Measurements from ENCODE around the gene SLC5A8.
"Not testable (repeated sequence)": the region's sequence is repeated elsewhere in the genome, so short reads cannot be mapped to it uniquely, and the experiment has no call there.

SLC5A8 gene

DNA sequence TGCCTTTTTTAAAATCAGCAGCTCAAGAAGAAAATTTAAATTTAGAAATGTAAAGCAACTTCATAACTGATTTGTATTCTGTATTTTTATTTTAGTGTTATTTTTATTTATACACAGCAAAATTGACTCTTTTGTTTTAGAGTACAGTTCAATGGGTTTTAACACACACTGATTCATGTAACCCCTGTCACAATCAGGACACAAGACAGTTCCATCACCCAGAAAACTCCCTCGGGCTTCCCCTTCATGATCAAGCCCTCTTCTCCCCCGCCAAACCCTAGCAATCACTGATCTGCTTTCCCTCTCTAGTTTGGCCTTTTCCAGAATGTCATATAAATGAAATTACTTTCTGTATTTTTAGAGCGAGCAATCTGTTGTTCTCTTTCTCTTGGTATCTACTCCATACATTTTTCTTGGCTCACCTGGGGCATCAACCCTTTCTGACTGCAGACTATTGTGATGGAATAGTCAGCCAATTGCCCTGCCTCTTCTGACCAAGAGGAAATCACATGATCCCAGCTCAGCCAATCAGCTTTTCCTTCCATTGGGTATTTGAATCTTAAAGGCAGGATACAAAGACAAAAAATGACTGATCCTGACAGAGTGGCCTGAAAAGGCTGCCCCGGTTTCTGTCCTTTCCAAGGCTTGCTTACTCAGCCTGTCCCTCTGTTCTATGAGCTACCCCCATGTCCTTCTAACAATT is 5.3 kb downstream of the SLC5A8 start:
- no peaks in the 10 kb centered on the region for H3K36me3 Mint-ChIP-seq
- H3K27ac Mint-ChIP-seq: no peak overlapping the region
- CTCF ChIA-PET: no interaction called here
- H3K27me3 Mint-ChIP-seq: peaks cover 19% of the 10 kb centered on the region
- no peaks in the 10 kb centered on the region for H3K9me3 Mint-ChIP-seq
- DNase-seq: no peak
- no peaks in the 10 kb centered on the region for H3K4me1 Mint-ChIP-seq
- no peak overlapping the region for H3K4me3 Mint-ChIP-seq

DNA sequence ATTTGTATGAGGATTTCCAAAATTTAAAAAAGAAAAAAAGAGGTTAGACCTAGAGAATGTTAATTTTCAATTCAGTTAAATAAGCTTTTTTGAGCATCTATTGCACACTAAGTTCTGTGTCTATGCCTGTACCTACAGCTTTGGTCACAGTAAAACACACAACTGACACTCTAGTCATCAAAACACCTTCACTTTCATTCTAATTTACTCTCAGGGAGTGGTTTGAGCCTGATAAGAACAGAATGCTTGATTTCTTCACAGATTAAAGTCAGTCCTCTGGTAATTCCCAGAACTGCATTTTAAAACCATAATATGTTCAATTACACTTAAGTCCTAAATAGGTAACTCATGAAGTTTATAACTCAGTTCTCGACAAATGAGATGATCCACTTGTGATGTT is 9.2 kb downstream of the SLC5A8 start:
- H3K4me3 Mint-ChIP-seq: no peak overlapping the region

DNA sequence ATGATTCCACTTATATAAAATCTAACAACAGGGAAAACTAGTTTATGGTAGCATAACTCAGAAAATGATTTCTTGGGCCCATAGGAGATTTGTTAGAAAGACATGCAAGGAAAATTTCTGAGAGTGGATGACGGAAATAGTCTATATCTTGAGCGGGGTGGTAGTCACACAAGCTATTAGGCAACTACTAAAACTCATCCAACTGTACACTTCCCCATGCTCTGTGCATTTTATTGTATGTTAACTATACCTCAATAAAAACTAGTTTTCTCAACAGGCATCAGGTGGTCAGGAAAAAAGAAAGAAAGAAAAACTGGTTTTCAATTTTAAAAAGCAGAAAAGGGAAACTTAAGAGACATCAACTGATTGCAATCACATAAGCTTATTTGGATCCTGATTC is 9.9 kb downstream of the SLC5A8 start:
- no peak overlapping the region for H3K4me3 Mint-ChIP-seq
- CTCF ChIA-PET: no interaction called here
- no peak overlapping the region for H3K27ac Mint-ChIP-seq
- H3K9me3 Mint-ChIP-seq: no peaks in the 10 kb centered on the region
- H3K27me3 Mint-ChIP-seq: no peaks in the 10 kb centered on the region
- H3K4me1 Mint-ChIP-seq: no peaks in the 10 kb centered on the region
- no peak for DNase-seq
- H3K36me3 Mint-ChIP-seq: no peaks in the 10 kb centered on the region

More for the DNA sequence above, 9.2 kb downstream of the SLC5A8 start:
- no peaks in the 10 kb centered on the region for H3K4me1 Mint-ChIP-seq
- H3K36me3 Mint-ChIP-seq: no peaks in the 10 kb centered on the region
- no peaks in the 10 kb centered on the region for H3K9me3 Mint-ChIP-seq
- H3K27ac Mint-ChIP-seq: no peak overlapping the region
- no peaks in the 10 kb centered on the region for H3K27me3 Mint-ChIP-seq
- CTCF ChIA-PET: no interaction called here
- DNase-seq: no peak

DNA sequence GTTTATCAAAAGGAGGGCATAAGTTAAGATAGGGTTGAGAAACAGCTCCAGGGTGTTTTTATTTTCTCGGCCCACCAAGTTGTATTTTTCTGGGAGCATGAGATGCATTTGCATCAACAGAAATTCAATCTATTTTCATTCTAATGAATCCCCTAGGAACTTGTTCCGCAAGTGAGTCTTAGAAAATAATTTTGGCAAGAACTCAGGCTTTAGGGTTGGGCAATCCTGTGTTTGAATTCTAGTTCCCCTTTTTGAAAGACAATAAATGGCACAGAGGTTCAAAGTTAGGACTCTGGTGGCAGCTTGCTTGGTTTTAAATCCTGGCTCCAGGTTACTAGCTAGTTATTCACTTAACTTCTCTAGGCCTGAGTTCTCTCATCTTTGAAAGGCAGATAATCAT is 23.7 kb downstream of the SLC5A8 start:
- H3K27ac Mint-ChIP-seq: no peak overlapping the region
- H3K4me3 Mint-ChIP-seq: no peak overlapping the region
- no peaks in the 10 kb centered on the region for H3K9me3 Mint-ChIP-seq
- no peaks in the 10 kb centered on the region for H3K36me3 Mint-ChIP-seq
- DNase-seq: no peak
- H3K4me1 Mint-ChIP-seq: no peaks in the 10 kb centered on the region
- CTCF ChIA-PET: no interaction called here
- no peaks in the 10 kb centered on the region for H3K27me3 Mint-ChIP-seq

DNA sequence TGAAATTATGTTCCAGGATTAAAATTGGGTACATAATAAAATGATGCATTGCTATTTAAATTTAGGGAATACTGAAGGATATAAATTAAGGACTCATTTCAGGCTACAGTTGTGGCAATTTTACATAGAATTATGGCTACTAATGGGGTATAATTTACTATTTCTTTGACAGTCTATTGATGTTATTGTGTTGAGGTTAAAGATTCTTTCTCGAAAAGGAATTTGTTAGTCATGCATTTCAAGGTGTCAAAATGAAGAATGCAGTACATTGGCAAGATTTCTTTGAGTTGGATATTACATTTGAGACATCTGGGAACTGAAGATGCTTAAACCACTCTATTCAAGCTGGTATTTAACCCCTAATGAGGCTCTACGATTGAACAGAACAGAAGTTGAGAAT is 28.3 kb downstream of the SLC5A8 start:
- no peaks in the 10 kb centered on the region for H3K36me3 Mint-ChIP-seq
- CTCF ChIA-PET: no interaction called here
- no peaks in the 10 kb centered on the region for H3K27me3 Mint-ChIP-seq
- no peak overlapping the region for H3K4me3 Mint-ChIP-seq
- no peak for DNase-seq
- H3K9me3 Mint-ChIP-seq: no peaks in the 10 kb centered on the region
- no peaks in the 10 kb centered on the region for H3K4me1 Mint-ChIP-seq
- H3K27ac Mint-ChIP-seq: no peak overlapping the region

DNA sequence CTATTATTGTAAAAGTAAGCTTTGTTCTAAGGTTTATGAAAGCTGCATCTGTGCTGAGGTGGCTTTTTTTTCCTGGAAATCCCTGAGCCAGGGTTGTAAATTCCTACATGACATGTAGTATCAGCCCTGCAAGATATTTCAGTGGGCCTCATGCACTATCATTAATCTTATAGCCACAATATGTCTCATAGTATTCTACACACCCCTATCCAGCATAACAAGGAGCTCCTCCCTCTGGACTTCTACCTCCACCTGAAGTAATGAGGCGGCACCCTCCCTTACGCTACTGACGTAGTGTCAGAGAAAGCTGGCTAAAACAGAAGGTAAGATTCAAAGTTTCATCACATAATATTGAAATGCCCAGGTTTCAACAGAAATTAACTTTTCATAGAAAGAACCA is 35.5 kb downstream of the SLC5A8 start:
- no peak for DNase-seq
- no peak overlapping the region for H3K27ac Mint-ChIP-seq
- H3K36me3 Mint-ChIP-seq: no peaks in the 10 kb centered on the region
- no peak overlapping the region for H3K4me3 Mint-ChIP-seq
- H3K9me3 Mint-ChIP-seq: no peaks in the 10 kb centered on the region
- CTCF ChIA-PET: no interaction called here
- H3K27me3 Mint-ChIP-seq: no peaks in the 10 kb centered on the region
- no peaks in the 10 kb centered on the region for H3K4me1 Mint-ChIP-seq

DNA sequence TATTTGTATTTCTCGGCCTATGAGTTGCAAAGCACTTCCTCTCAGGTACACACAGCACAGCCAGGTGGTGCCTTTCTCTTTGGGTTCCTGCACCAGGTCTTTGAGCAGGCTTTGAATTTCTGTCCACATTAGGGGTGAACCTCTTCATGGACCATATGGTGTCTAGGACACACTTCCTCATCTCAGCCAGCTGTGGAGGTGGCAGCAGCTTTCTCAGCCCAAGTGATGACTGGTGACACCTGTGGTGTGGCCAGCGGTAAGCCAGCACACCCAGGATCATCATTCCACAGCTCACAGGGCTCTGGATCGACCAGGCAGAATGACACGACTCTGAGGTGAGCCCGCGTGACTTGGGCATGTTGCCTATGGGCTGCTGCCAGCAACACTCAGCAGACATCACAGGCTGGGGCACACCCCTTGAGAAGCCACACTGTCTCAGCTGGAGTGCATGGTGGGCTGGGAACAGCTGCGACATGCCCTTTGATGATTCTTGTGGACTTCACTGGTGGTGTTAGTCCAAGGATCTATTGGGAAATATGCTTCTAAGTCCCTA is 36.8 kb downstream of the SLC5A8 start:
- CTCF ChIA-PET: interaction anchor here (1.1 kb wide), 1 partner anchor 10 kb away, joined by 3 read pairs; no protein-coding TSS in a partner anchor
- Mint-ChIP-seq H3K36me3 (no peaks in the 10 kb centered on the region), H3K4me1 (no peaks in the 10 kb centered on the region), H3K9me3 (no peaks in the 10 kb centered on the region), H3K27ac (no peak overlapping the region), H3K27me3 (no peaks in the 10 kb centered on the region), H3K4me3 (no peak overlapping the region)
- DNase-seq: no peak

DNA sequence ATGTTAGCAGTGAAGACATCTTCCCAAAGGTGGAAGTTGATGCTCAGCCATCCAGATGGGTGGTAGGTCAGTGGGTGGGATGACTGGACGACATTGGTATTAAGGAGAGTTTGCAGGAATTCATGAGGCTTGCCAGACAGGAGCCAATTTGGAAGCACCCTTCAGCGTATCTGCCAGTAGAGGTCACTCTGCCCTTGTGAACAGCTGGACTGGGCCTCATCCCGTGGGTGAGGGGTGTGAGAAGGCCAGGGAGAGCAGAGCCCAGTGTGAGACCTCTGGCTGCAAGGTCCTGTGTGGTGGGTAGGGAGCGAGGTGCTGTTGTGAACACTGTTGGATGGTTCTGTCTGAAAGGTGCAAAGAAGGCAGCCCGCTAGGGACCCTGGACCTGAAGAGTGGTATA is 37.7 kb downstream of the SLC5A8 start:
- no peak for DNase-seq
- Mint-ChIP-seq H3K27me3 (no peaks in the 10 kb centered on the region), H3K27ac (no peak overlapping the region), H3K9me3 (no peaks in the 10 kb centered on the region), H3K36me3 (no peaks in the 10 kb centered on the region), H3K4me1 (no peaks in the 10 kb centered on the region), H3K4me3 (no peak overlapping the region)
- CTCF ChIA-PET: interaction anchor here (1.1 kb wide), 1 partner anchor 9 kb away, joined by 3 read pairs; no protein-coding TSS in a partner anchor

DNA sequence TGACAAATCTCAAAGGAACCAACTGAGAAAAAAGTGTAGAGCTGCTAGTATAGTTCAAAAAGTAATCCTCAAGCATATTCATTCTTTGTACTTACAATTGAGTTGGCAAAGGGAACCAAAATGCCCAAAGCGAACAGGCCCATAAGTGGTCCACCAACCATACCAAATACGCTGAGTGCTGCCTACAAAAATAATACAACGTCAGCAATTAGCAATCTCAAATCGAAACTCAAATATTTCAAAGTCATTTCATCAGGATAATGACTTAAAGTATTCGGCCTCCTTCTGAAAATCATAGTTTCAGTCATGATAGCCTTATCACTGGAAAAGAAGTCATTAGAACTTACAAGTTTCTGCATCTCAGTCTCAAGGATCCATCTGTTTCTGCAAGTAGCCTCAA is 42.0 kb downstream of the SLC5A8 start:
- no peak overlapping the region for H3K4me3 Mint-ChIP-seq

DNA sequence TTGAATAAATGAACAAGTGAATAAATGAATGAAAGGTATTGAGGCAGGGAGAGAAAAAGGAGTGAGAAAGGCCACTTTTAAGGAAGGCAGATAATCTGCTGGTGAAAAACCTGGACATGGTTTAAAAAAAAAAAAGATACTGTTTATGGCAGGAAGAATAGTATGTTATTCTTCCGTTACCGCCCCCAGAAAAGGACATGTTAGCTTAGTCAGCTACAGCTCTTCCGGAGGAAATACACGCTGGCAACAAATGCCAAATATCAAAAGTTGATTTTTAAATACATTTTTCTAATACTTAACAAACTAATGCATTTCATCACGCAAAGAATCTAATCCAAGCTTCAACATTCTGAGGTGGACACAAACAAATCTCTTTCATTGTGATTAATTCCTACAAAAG is 43.2 kb downstream of the SLC5A8 start:
- CTCF ChIA-PET: no interaction called here
- no peaks in the 10 kb centered on the region for H3K4me1 Mint-ChIP-seq
- DNase-seq: no peak
- no peak overlapping the region for H3K27ac Mint-ChIP-seq
- no peaks in the 10 kb centered on the region for H3K27me3 Mint-ChIP-seq
- H3K9me3 Mint-ChIP-seq: no peaks in the 10 kb centered on the region
- H3K36me3 Mint-ChIP-seq: no peaks in the 10 kb centered on the region
- H3K4me3 Mint-ChIP-seq: no peak overlapping the region

More for the DNA sequence above, 42.0 kb downstream of the SLC5A8 start:
- H3K4me1 Mint-ChIP-seq: no peaks in the 10 kb centered on the region
- CTCF ChIA-PET: no interaction called here
- no peak for DNase-seq
- no peaks in the 10 kb centered on the region for H3K27me3 Mint-ChIP-seq
- H3K9me3 Mint-ChIP-seq: no peaks in the 10 kb centered on the region
- H3K27ac Mint-ChIP-seq: no peak overlapping the region
- H3K36me3 Mint-ChIP-seq: no peaks in the 10 kb centered on the region

DNA sequence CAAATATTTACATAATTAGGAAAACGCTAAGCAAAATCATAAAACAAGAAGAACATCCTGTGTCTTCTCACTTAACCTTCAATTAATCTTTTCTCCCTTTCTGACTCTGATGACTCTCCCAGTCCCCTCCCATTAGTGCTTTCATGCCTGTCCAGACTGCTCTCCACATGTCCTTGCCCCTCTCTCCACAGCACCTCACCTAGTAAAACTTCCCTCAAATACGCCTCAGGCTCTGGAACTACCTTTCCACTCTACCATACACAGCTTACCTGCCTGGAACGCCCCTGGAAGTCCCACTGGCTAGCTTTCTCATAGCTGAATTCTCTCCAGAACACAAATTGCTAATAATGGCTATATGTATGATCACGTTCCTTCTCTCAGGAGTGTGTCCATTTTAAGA is 44.7 kb downstream of the SLC5A8 start:
- no peak overlapping the region for H3K4me3 Mint-ChIP-seq
- H3K36me3 Mint-ChIP-seq: no peaks in the 10 kb centered on the region
- no peak overlapping the region for H3K27ac Mint-ChIP-seq
- CTCF ChIA-PET: no interaction called here
- no peaks in the 10 kb centered on the region for H3K4me1 Mint-ChIP-seq
- no peak for DNase-seq
- H3K27me3 Mint-ChIP-seq: no peaks in the 10 kb centered on the region
- H3K9me3 Mint-ChIP-seq: no peaks in the 10 kb centered on the region

DNA sequence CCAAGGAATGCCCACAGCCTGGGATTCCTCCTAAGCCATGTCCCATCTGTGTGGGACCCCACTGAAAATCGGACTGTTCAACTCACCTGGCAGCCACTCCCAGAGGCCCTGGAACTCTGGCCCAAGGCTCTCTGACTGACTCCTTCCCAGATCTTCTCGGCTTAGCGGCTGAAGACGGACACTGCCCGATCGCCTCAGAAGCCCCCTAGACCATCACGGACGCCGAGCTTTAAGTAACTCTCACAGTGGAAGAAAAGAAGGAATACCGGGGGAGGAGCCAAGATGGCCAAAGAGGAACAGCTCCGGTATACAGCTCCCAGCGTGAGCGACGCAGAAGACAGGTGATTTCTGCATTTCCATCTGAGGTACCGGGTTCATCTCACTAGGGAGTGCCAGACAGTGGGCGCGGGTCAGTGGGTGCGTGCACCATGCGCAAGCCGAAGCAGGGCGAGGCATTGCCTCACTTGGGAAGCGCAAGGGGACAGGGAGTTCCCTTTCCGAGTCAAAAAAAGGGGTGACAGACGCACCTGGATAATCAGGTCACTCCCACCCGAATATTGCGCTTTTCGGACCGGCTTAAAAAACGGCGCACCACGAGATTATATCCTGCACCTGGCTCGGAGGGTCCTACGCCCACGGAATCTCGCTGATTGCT is 64.1 kb downstream of the SLC5A8 start:
- H3K4me3 Mint-ChIP-seq, H3K9me3 Mint-ChIP-seq, CTCF ChIA-PET, H3K27ac Mint-ChIP-seq, H3K4me1 Mint-ChIP-seq, H3K36me3 Mint-ChIP-seq, H3K27me3 Mint-ChIP-seq, DNase-seq: not testable (repeated sequence)

DNA sequence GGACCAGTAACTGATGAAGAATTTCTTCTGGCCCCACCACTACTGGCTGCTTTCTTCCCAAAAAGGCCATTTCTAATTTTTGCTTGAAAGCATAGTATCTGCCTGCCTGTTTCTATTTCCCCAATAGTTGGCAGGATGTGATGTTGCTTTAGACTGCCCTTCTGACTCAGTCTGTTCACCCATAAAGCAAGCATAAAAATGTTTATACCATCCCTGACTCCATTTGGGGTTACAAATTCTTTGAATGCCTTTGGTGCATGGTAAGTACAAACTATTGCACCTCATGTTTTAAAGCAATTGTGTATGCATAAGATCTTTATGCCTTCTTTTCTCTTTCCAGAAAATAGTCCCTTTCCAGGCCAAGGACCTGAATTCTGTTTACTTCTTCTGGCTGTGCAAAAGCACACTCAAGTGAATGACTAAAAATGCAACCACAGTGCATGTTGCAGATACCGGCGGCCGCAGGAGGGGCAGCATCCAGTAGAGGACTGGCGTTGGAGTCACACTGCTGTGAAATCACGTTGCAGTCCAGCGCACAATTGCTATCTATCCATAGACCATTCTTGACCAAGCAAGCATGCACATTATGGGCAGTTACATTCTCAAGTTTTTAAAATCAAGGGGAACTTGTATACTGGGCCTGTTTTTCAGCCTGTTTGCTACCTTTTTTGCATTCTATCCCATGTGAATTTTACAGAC is 82.4 kb downstream of the SLC5A8 start:
- no peak overlapping the region for H3K4me3 Mint-ChIP-seq
- peaks cover 4% of the 10 kb centered on the region for H3K9me3 Mint-ChIP-seq
- no peaks in the 10 kb centered on the region for H3K4me1 Mint-ChIP-seq
- no peak for DNase-seq
- no peaks in the 10 kb centered on the region for H3K27me3 Mint-ChIP-seq
- no peak overlapping the region for H3K27ac Mint-ChIP-seq
- CTCF ChIA-PET: no interaction called here
- no peaks in the 10 kb centered on the region for H3K36me3 Mint-ChIP-seq

DNA sequence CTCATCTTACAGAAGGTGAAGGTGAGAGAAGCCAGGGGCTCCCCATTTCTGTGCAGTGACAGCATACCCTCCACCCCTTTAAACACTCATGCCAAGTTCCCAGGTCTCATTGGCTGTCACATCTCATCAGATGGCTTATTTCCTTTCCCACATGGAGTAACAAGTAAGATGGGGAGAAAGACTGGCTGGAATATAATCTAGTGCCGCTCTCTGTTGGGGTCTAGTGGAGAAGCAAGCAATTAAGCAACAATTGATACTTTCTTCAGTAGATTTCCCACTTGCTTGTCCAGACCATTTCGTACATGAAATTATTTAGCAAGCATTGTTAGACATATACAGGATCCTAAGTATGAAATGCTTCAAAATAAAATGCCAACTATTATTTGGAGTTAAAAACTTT is 92.2 kb downstream of the SLC5A8 start:
- CTCF ChIA-PET: no interaction called here
- H3K36me3 Mint-ChIP-seq: no peaks in the 10 kb centered on the region
- no peak overlapping the region for H3K27ac Mint-ChIP-seq
- DNase-seq: no peak
- no peak overlapping the region for H3K4me3 Mint-ChIP-seq
- no peaks in the 10 kb centered on the region for H3K27me3 Mint-ChIP-seq
- no peaks in the 10 kb centered on the region for H3K9me3 Mint-ChIP-seq
- no peaks in the 10 kb centered on the region for H3K4me1 Mint-ChIP-seq

DNA sequence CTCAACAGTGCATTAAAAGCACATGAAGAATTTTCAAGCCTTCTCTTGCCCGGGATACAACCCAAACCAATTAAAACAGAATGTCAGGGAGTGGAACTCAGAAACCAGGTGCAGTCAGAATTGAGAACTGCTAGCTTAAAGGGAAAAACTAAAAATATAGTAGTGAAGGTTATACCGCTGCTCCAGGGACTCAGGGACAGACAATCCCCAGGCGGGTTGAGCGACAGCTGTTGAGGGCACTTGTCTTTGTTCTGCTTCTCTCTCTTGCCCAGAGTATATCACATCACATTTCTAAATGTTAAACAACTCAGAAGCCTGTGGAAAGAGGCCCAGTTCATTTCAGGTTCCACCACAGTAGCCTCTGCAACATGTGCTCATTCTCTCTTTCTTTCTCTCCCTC is 93.1 kb downstream of the SLC5A8 start:
- Mint-ChIP-seq H3K36me3 (no peaks in the 10 kb centered on the region), H3K27me3 (no peaks in the 10 kb centered on the region), H3K9me3 (no peaks in the 10 kb centered on the region), H3K27ac (no peak overlapping the region), H3K4me1 (no peaks in the 10 kb centered on the region), H3K4me3 (no peak overlapping the region)
- CTCF ChIA-PET: no interaction called here
- DNase-seq: no peak

Data from activated naive CD4-positive, alpha-beta T cell treated with anti-CD3 and anti-CD28 coated beads, Interleukin-2, amount 10 ng/mL, durations not matched to agents 7 days and 5 days (primary cell).